B cell (primary cell): Measurements from ENCODE around the gene CACNA1F. TPM values are rescaled to one million over a fixed set of nuclear protein-coding genes. Genes with fewer than 3 reads are reported as not detected.

ENCODE experiments used
- ATAC-seq: fragments of 200-7000 bp; cut with Tn5 transposase; one replicate; pipeline ENCODE4 v1.10.0; 2021; ENCODE audit warnings: low read depth, mild to moderate bottlenecking, moderate number of reproducible peaks, moderate library complexity
- CTCF ChIA-PET: fragments of 350-600 bp; sonication (Branson Sonifier 250); formaldehyde crosslinking; loops from one replicate; lab custom pipeline; 2021; ENCODE audit warnings: antibody characterized with exemption, inconsistent platforms; lab: Charles Lee
- POLR2A ChIA-PET: fragments of 350-600 bp; sonication (Branson Sonifier 250); formaldehyde crosslinking; loops from one replicate; lab custom pipeline; 2021; ENCODE audit warnings: antibody characterized with exemption; lab: Charles Lee
- DNase-seq: peaks from one replicate; pipeline ENCODE4 v3.0.0; 2013
- H2AFZ ChIP-seq: 2 replicates; pipeline ENCODE4 v1.6.1; 2012; ENCODE audit warnings: mild to moderate bottlenecking, low read depth, low read length; ENCODE audit not compliant: insufficient read depth, poor library complexity, severe bottlenecking
- H3K27ac ChIP-seq, 2 donors: 1 replicate in 1 of 2; 2 replicates in 1 of 2; pipeline ENCODE4 v1.5.1; 2012 to 2013; ENCODE audit warnings: low read length in 2 of 2, mild to moderate bottlenecking in 2 of 2, moderate library complexity in 1 of 2
- H3K27me3 ChIP-seq, 4 experiments: fragments of 200-600 bp in 1 of 4; sonication (generic) in 1 of 4; replicated peaks in 1 of 4; 1 replicate in 2 of 4; 2 replicates in 2 of 4; pipeline versions ENCODE4 v1.6.1 to v1.7.0; 2013 to 2016; ENCODE audit warnings: low read length in 3 of 4, mild to moderate bottlenecking in 2 of 4, mixed read lengths in 1 of 4, moderate library complexity in 1 of 4; ENCODE audit not compliant: insufficient read depth in 4 of 4, control insufficient read depth in 3 of 4; ENCODE audit errors: control extremely low read depth in 1 of 4
- H3K36me3 ChIP-seq, 2 experiments: replicated peaks in 1 of 2; 1 replicate in 1 of 2; 2 replicates in 1 of 2; pipeline versions ENCODE4 v1.6.1 to v1.7.1; 2013; ENCODE audit warnings: low read length in 1 of 2; ENCODE audit not compliant: insufficient read depth in 2 of 2, control insufficient read depth in 1 of 2; ENCODE audit errors: control extremely low read depth in 1 of 2, extremely low read depth in 1 of 2
- H3K4me1 ChIP-seq, 2 donors: fragments of 200-600 bp in 1 of 2; sonication (generic) in 1 of 2; 1 replicate in 1 of 2; 2 replicates in 1 of 2; pipeline versions ENCODE4 v1.5.1 to v1.6.1; 2013 to 2017; ENCODE audit warnings: low read length in 2 of 2; ENCODE audit not compliant: control insufficient read depth in 2 of 2, insufficient read depth in 2 of 2
- H3K4me2 ChIP-seq: replicated peaks from 2 replicates; pipeline ENCODE3; 2012; ENCODE audit warnings: mild to moderate bottlenecking, low read depth, low read length; ENCODE audit not compliant: poor library complexity, severe bottlenecking
- H3K4me3 ChIP-seq, 5 experiments: fragments of 200-600 bp in 1 of 5; sonication (generic) in 1 of 5; 1 replicate in 3 of 5; 2 replicates in 2 of 5; pipeline versions ENCODE4 v1.5.1 to v1.7.0; 2011 to 2016; ENCODE audit warnings: low read length in 4 of 5, mild to moderate bottlenecking in 4 of 5, low read depth in 2 of 5, control low read depth in 1 of 5, moderate library complexity in 1 of 5; ENCODE audit not compliant: insufficient read depth in 1 of 5; ENCODE audit errors: control extremely low read depth in 1 of 5, extremely low read depth in 1 of 5
- H3K79me2 ChIP-seq: fragments of 200-600 bp; sonication (generic); one replicate; pipeline ENCODE4 v1.6.0; 2016; ENCODE audit warnings: low read length; ENCODE audit not compliant: control insufficient read depth, insufficient read depth
- H3K9ac ChIP-seq: fragments of 200-600 bp; sonication (generic); 2 replicates; pipeline ENCODE4 v1.6.1; 2017; ENCODE audit warnings: mild to moderate bottlenecking, low read length, moderate library complexity
- H3K9me3 ChIP-seq, 3 donors: one replicate each; pipeline versions ENCODE4 v1.6.1 to v1.7.1; 2013; ENCODE audit warnings: low read length in 2 of 3; ENCODE audit not compliant: control insufficient read depth in 2 of 3, insufficient read depth in 1 of 3; ENCODE audit errors: control extremely low read depth in 1 of 3
- H4K20me1 ChIP-seq: 2 replicates; pipeline ENCODE4 v1.6.0; 2012; ENCODE audit warnings: mild to moderate bottlenecking, low read length; ENCODE audit not compliant: insufficient read depth, control insufficient read depth, poor library complexity, severe bottlenecking
- H3K27ac Mint-ChIP-seq: one replicate; pipeline ENCODE4 v1.8.0; 2021; ENCODE audit warnings: mixed read lengths
- H3K27me3 Mint-ChIP-seq: one replicate; pipeline ENCODE4 v1.8.0; 2021; ENCODE audit warnings: mixed read lengths
- H3K4me1 Mint-ChIP-seq: one replicate; pipeline ENCODE4 v1.8.0; 2021; ENCODE audit warnings: mixed read lengths
- H3K4me3 Mint-ChIP-seq: one replicate; pipeline ENCODE4 v1.8.0; 2021; ENCODE audit warnings: mixed read lengths
- H3K9me3 Mint-ChIP-seq: one replicate; pipeline ENCODE4 v1.8.0; 2022; ENCODE audit warnings: mixed read lengths; ENCODE audit not compliant: insufficient read depth
- CTCF ChIP-seq: fragments of 200-600 bp; IDR thresholded peaks from one replicate; pipeline ENCODE4 v1.8.0; 2022; ENCODE audit warnings: antibody characterized with exemption, mild to moderate bottlenecking
- EZH2 ChIP-seq: IDR thresholded peaks from 2 replicates; pipeline ENCODE4 v1.6.1; 2012; ENCODE audit warnings: borderline replicate concordance, low read depth, mild to moderate bottlenecking, moderate library complexity, low read length; ENCODE audit not compliant: insufficient read depth, poor library complexity, severe bottlenecking
- WGBS: methylation state at CpG from one replicate; pipeline ENCODE4 v1.1.5; 2013; ENCODE audit warnings: missing lambda C conversion rate; ENCODE audit not compliant: insufficient coverage; 5-methylcytosine and 5-hydroxymethylcytosine counted together
- intact Hi-C: fragments of 100-400 bp; cut with micrococcal nuclease; formaldehyde crosslinking; loops from one replicate; pipeline ENCODE4 v1.10.0; 2022
- polyA plus RNA-seq: library from polyadenylated mRNA; depleted of rRNA; stranded (reverse); fragments of >200 nt; gene quantifications from 2 replicates; pipeline ENCODE4 v1.2.3, GENCODE V29; 2012
- total RNA-seq, 2 donors: library from RNA; stranded (reverse); fragments of 120-200 nt in 1 of 2; gene quantifications; 1 replicate in 1 of 2; 2 replicates in 1 of 2; pipeline versions ENCODE4 v1.2.3 to v1.2.4, GENCODE V29; 2013 to 2022

CACNA1F gene
- total and polyA plus RNA-seq, 2 donors (not counting 1 experiment from before 2014, with no cell fraction given): 6.7 to 9.3 TPM

- Mint-ChIP-seq H3K4me3 (peak overlapping the region; percentile 83), H3K4me1 (peaks cover 12% of the 10 kb centered on the region), H3K9me3 (no peaks in the 10 kb centered on the region), H3K27me3 (no peaks in the 10 kb centered on the region), H3K27ac (peak overlapping the region; percentile 77)
- POLR2A ChIA-PET: no interaction called here
- DNase-seq: peak; percentile 53
- ATAC-seq: peak; percentile 55
- WGBS: 7% methylated on average over 36 of the region's 46 CpGs
- H3K4me2 ChIP-seq: peak overlapping the region; percentile 83
- H3K4me1 ChIP-seq: peaks cover 6 to 19% of the 10 kb centered on the region in 2 donors
- peaks cover 7% of the 10 kb centered on the region for H3K79me2 ChIP-seq
- H3K9me3 ChIP-seq: no peaks in the 10 kb centered on the region
- intact Hi-C loops: loop anchor here (1.0 kb wide), 1 partner anchor 17 kb away; no protein-coding TSS in a partner anchor
- TF ChIP-seq CTCF: no peak
- no peak for TF ChIP-seq EZH2
- H2AFZ ChIP-seq: peak overlapping the region; percentile 51
- peak overlapping the region; percentile 51 for H3K9ac ChIP-seq
- H3K36me3 ChIP-seq: peaks cover 0 to 9% of the 10 kb centered on the region in 2 experiments
- no peaks in the 10 kb centered on the region for H4K20me1 ChIP-seq
- CTCF ChIA-PET: interaction anchor here (0.9 kb wide), 1 partner anchor 12 kb away, joined by 4 read pairs; no protein-coding TSS in a partner anchor
- no peaks in the 10 kb centered on the region for H3K27me3 ChIP-seq
- H3K27ac ChIP-seq: peak overlapping the region; percentile 21 to 24
- H3K4me3 ChIP-seq: peak overlapping the region in 4 of 5 experiments; percentile 58 to 71 (median 70)
Measured at GRCh38 chrX:49184294-49185281, 48.6 kb downstream of the CACNA1F start.
